Urinary bladder (tissue), 4 donors: ENCODE results near the gene RDX. TPM values are rescaled to one million over a fixed set of nuclear protein-coding genes. Genes with fewer than 3 reads are reported as not detected.
A peak's percentile ranks its signal among the peaks of the same experiment; 100 is the strongest.
"Not testable (repeated sequence)": the region's sequence is repeated elsewhere in the genome, so short reads cannot be mapped to it uniquely, and the experiment has no call there.

Source experiments
- DNase-seq: peaks from one replicate; pipeline ENCODE4 v3.0.0-alpha.2; 2015; ENCODE audit errors: extremely low spot score
- H3K27ac ChIP-seq: one replicate; pipeline ENCODE4 v1.5.1; 2013; ENCODE audit warnings: low read depth, mild to moderate bottlenecking, moderate library complexity
- H3K36me3 ChIP-seq: one replicate; pipeline ENCODE4 v1.6.1; 2013; ENCODE audit warnings: mild to moderate bottlenecking, moderate library complexity; ENCODE audit not compliant: insufficient read depth
- H3K4me1 ChIP-seq: one replicate; pipeline ENCODE4 v1.6.1; 2013; ENCODE audit warnings: mild to moderate bottlenecking, moderate library complexity; ENCODE audit not compliant: insufficient read depth
- H3K4me3 ChIP-seq: one replicate; pipeline ENCODE4 v1.5.1; 2013; ENCODE audit warnings: low read depth, low read length
- WGBS: extraction: QIAGEN DNeasy Blood & Tissue Kit; methylation state at CpG from one replicate; pipeline ENCODE4 v1.1.7; 2013; 5-methylcytosine and 5-hydroxymethylcytosine counted together
- polyA plus RNA-seq: library from polyadenylated mRNA; stranded (reverse); fragments of 200-250 nt; gene quantifications from one replicate; pipeline ENCODE4 v1.2.3, GENCODE V29; 2013
- total RNA-seq: library from RNA; depleted of rRNA; stranded (reverse); fragments of >200 nt; gene quantifications from one replicate; pipeline ENCODE4 v1.2.3, GENCODE V29; 2014
- donor health status: healthy with polysubstance abuse.
- donor health status: healthy.

The RDX gene
- total and polyA plus RNA-seq, 2 donors = 49.9 to 122 TPM

DNA sequence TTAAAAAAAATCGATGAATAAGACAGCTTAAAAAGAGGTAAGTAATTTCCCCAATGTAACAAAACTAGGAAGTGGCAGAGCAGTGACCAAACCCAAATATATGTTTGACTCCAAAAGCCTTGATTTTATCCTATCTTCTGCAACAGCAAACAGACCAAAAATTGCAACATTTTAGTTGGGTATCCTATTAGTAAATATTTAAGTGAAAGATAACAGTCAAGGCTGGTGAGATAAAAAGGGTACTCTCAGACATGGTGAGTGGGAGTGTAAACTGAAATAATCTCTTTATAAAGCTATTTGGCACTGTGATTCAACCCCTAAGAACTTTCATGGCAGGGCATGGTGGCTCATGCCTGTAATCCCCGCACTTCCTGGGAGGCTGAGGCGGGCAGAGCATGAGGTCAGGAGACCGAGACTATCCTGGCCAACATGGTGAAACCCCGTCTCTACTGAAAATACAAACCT, 1.9 kb upstream of the RDX start:
- no peaks in the 10 kb centered on the region for H3K36me3 ChIP-seq
- no peak overlapping the region for H3K4me3 ChIP-seq
- DNase-seq = no peak
- H3K27ac ChIP-seq = no peak overlapping the region
- 82% methylated on average over 5 of the region's 5 CpGs for WGBS
- no peaks in the 10 kb centered on the region for H3K4me1 ChIP-seq

DNA sequence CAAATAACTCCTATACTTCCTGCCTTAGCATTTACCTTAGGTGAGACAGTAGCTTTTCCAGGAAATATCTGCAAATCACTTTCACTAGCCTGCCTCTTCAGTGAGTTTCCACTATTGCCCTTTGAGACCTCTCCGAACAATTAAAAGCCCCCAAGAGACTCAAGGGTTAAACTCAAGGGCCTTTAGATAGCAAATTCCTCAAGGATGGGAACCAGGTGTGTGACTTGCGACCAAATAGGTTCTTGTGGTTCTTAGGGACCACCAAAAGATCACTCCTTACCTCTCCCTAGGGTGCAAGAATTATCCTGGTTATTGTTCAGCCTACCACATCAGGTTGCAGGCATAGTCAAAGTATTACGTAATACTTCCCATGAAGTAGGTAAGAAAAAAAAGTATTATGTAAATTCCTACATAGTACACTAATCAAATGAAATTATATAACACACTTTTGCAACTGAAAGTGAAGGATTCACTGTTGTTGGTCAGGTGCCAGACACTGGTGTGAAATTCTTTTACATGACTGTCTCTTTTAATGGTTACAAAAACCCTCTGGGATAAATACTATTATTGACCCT, 1.4 kb upstream of the RDX start:
- DNase-seq = no peak
- no peaks in the 10 kb centered on the region for H3K36me3 ChIP-seq
- no peak overlapping the region for H3K4me3 ChIP-seq
- WGBS = 87% methylated on average over 3 of the region's 3 CpGs
- no peaks in the 10 kb centered on the region for H3K4me1 ChIP-seq
- no peak overlapping the region for H3K27ac ChIP-seq

DNA sequence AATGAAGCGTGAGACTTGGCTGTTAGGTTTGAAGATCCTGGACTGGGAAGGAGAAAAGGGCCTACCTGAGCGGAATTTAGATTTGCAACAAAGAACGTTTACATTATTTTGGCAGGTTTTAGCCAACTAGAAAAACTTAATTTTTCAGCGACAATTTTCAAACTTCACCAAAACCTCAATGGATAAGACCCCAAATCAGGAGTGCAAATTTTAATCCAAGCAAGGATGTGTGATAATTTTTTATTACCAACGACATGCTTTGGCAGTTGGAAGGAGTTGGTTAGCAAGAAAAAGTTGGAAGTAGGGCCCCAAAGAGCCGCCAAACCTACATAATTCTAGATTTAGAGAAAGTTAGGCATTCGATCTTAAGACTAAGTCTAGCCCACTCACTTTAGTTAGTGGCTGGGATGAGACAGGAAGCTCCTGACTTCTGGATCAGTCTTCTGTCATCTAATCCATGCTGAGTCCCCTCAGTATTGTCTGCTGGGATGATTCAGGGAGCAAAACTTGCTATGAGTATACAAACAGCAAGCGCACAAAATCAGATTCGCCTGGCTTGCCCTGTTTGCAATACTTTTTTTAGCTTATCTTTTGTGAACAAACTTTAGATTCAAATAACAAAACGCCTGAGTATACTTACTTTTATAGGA, 787 bp upstream of the RDX start:
- H3K27ac ChIP-seq = peak overlapping the region; percentile 63
- WGBS = 43% methylated on average over 10 of the region's 10 CpGs

DNA sequence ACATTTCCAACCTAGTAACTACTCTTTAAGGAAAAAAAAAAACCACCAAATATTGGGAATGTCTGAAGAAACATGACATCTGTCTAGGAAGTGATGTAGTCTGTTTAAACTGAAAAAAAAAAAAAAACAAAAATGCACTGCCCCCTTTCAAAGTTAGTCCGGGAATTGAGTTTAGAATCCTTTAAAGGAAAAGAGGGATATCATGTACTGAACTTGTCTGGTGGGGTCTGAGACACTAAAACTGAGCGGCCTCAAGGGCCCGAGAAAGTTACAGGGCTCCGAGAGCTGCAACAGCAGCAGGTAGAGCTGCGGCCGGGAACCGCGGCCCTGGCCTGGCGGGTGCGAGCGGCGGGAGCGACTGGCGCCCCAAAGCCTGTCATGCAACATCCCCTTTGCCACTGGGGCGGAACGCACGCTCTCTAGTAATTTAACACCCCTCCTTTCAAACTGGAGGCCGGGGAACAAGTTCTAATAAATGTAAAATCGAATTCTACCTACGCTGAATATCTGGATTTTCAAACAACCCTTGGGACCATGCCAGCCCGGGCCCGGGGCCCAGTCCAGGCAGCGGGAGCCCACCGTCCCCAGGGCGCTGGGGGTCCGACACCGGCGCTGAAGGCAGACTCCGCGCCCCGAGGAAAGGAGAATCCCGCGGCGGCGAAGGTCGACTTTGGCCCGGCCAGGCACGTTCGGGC, 736 bp downstream of the RDX start:
- no peaks in the 10 kb centered on the region for H3K4me1 ChIP-seq
- under 1% methylated on average over 39 of the region's 39 CpGs for WGBS
- peak overlapping the region; percentile 96 for H3K4me3 ChIP-seq
- H3K27ac ChIP-seq = peak overlapping the region; percentile 97
- DNase-seq = no peak
- H3K36me3 ChIP-seq = no peaks in the 10 kb centered on the region

More for the DNA sequence above, 787 bp upstream of the RDX start:
- Histone ChIP-seq H3K4me1 (no peaks in the 10 kb centered on the region), H3K4me3 (peak overlapping the region; percentile 96), H3K36me3 (no peaks in the 10 kb centered on the region)
- DNase-seq = no peak

DNA sequence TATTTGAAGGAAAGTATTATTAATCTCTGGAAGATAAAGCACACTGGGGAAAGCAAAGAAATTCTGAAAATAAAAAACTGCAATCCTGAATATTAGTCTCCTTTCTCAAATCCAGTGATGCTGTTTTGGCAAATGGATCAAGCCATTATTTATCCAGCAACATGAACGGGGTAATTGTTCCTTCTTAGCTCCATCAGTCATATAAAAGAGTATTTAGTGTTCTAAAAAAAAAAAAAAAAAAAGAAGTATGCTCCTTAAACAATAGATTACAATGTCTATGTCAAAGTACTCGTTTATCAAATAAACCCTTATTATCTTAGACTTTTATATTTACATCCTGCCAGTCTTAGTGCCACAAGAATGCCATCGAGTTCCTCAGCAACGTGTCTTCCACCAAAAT, 1.3 kb downstream of the RDX start:
- no peaks in the 10 kb centered on the region for H3K4me1 ChIP-seq
- WGBS = 8% methylated on average over 4 of the region's 4 CpGs
- H3K4me3 ChIP-seq = peak overlapping the region; percentile 96
- no peaks in the 10 kb centered on the region for H3K36me3 ChIP-seq
- DNase-seq = no peak
- no peak overlapping the region for H3K27ac ChIP-seq

DNA sequence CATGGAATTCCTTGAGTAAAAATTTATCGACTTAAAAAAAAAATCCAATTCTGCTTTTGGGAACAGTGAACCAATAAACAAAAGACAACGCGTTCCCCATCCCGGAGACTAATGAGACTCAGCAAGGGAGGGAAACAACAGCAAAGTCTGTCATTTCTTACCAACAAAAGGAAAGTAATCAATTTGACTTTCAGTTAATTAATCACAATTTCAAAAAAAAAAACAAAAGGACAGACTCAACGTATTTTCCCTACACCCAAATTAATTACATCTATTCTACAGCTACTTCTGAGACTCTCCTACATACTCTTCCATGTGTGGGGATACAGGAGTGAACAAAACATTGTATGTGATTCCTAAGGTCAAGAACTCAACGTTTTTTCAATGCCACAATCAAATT, 1.9 kb downstream of the RDX start:
- H3K4me3 ChIP-seq = no peak overlapping the region
- DNase-seq = no peak
- H3K36me3 ChIP-seq = no peaks in the 10 kb centered on the region
- H3K27ac ChIP-seq = no peak overlapping the region
- 40% methylated on average over 6 of the region's 6 CpGs for WGBS
- no peaks in the 10 kb centered on the region for H3K4me1 ChIP-seq

DNA sequence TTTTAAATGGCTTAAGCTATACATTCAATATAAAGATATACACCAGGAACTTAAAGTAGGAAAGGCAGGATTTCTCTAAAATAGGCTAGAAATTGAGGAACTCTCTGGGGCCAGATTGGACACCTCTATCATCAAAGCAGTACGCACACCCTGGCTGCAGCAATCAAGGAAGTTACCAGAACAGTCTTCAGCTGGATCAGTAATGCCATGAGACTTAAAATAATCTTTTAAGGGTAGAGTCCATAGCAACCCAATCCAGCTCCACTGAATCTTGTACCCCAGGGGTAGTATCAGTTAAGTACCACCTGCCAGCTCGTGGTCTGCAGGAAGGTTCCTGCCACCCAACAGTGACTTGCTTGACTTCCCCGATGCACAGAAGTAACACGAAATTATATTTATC, 3.0 kb downstream of the RDX start:
- Histone ChIP-seq H3K4me3 (no peak overlapping the region), H3K36me3 (no peaks in the 10 kb centered on the region), H3K4me1 (no peaks in the 10 kb centered on the region), H3K27ac (no peak overlapping the region)
- no peak for DNase-seq
- 76% methylated on average over 4 of the region's 4 CpGs for WGBS

DNA sequence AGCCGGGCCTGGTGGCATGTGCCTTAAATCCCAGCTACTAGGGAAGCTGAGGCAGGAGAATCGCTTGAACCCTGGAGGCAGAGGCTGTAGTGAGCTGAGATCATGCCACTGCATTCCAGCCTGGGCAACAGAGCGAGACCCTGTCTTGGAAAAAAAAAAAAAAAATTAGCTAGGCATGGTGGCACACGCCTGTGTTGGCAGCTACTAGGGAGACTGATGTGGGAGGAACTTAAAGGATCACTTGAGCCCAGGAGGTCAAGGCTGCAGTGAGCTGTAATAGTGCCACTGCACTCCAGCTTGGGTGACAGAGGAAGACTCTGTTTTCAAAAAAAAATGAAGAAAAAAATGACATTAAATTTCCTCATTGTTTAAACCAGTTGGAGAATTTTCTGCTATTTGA, 4.3 kb downstream of the RDX start:
- not testable (repeated sequence) for H3K4me1 ChIP-seq, H3K36me3 ChIP-seq, H3K4me3 ChIP-seq, H3K27ac ChIP-seq, DNase-seq
- WGBS = 92% methylated on average over 4 of the region's 4 CpGs

DNA sequence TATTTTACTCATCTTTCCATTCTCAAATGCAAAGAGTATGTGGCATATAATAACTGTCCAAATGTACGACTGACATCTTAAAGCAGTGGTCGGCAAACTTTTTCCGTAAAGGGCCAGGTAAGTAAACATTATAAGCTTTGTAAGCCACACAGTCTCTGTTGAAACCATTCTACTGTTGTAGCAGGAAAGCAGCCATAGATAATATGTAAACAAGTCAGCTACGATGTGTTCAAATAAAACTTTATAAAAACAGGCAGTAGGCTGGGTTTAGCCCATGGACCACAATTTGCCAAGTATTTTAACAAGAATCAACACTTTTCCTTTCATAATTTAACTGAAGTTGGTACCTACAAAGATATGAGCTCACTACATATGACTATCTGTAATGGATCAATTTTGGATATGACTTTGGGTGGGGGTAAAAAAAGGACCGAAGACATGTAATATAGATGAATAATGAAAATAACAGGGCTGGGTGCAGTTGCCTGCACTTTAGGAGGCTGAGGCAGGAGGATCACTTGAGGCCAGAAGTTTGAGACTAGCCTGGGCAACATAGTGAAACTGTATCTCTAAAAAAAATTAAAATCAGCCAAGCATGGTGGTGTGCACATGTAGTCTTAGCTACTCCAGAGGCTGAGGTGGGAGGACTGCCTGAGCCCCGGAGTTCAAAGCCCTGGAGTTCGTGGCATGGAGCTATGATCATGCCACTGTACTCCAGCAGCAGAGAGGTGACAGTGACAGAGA, 5.7 kb downstream of the RDX start:
- WGBS = 93% methylated on average over 7 of the region's 7 CpGs
- peaks cover 2% of the 10 kb centered on the region for H3K4me1 ChIP-seq

DNA sequence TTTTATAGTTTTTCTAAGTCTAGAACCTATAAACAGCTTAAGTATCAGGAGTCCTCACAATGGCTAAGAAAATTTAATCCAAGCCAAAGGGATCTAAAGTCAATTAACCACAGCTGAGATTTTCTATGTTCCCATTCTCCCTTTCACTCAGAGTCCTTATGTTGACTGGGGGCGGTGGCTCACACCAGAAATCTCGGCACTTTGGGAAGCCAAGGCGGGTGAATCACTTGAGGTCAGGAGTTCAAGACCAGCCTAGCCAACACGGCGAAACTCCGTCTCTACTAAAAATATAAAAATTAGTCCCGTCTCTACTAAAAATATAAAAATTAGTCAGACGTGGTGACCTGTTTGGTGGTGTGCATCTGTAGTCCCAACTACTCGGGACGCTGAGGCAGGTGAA, 6.9 kb downstream of the RDX start:
- H3K4me1 ChIP-seq = peaks cover 2% of the 10 kb centered on the region
- WGBS = 85% methylated on average over 10 of the region's 10 CpGs
- no peak overlapping the region for H3K4me3 ChIP-seq
- DNase-seq = no peak
- no peak overlapping the region for H3K27ac ChIP-seq
- H3K36me3 ChIP-seq = no peaks in the 10 kb centered on the region

More for the DNA sequence above, 5.7 kb downstream of the RDX start:
- Histone ChIP-seq H3K36me3 (no peaks in the 10 kb centered on the region), H3K27ac (no peak overlapping the region), H3K4me3 (no peak overlapping the region)
- DNase-seq = no peak

DNA sequence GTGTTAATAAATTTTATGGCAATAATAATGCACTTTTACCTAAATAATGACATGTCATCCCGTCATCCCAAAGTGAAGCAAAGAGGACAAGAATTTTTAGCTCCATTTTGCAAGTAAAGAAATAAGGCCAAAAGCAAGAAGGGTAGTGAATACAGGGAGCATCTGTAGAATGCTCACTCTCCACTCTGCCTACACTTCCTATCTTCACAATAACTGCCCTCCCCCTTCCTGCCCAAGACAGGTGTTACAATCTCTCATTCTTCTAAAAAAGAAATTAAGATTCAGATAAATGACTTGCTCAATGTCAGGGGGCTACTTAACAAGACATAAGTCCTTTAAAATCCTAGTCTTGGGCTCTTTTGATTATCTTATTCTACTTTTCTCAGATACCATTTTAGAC, 8.9 kb downstream of the RDX start:
- Histone ChIP-seq H3K4me1 (peaks cover 2% of the 10 kb centered on the region), H3K36me3 (no peaks in the 10 kb centered on the region), H3K4me3 (no peak overlapping the region), H3K27ac (no peak overlapping the region)
- DNase-seq = no peak
- whole genome bisulfite sequencing = 85% methylated on average over 1 of the region's 1 CpG

DNA sequence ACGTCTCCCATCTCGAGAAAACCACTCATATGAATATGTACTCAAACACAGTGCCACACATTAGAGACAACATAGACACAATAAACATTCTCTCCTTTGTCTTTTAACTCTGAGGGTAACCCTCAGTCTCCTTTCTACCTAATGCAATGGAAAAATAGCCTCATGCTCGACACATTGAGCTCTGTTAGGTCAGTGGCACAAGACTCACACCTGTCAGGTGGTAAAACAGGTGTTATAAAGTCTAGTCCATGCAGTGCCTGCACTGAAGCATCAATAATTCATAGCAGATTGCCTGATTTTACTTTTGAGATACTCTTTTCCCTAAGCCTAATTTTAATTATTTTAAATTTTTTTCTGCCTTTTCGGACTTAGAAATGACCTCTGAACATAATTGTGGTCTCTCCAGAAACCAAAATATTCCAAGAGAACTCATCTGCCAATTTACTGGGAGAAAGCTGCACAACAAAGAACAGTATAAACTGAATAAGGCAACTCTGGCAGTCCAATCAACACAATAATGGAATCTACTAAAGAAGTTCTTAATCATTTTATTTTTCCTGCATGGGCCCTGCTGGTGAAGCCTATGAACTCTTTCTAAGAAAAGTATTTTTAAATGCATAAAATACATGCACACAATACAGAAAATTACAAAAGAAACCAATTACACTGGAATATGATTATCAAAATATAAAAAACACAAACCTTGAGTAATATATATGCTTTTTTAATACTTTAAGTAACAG, 9.9 kb downstream of the RDX start:
- Histone ChIP-seq H3K4me1 (peaks cover 2% of the 10 kb centered on the region), H3K27ac (no peak overlapping the region), H3K4me3 (no peak overlapping the region), H3K36me3 (no peaks in the 10 kb centered on the region)
- 66% methylated on average over 4 of the region's 4 CpGs for WGBS
- DNase-seq = no peak

DNA sequence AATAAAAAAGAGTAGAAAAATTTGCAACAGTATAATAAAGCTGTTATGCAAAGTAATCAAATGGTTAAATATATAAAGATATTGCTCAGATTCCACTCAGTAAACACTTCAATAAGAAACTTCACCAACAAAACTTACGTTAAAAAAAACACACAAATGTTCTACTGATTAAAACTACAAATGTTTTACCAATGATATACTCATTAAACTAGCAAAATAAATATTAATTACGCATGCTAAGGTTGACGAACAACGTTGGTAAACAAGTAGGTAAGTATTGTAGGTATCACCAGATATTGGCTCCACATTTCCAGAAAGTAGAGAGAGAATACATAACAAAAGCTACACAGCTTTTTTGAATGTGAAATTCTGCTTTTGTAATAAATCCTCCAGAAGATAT, 12.6 kb downstream of the RDX start:
- no peak overlapping the region for H3K27ac ChIP-seq
- WGBS = 68% methylated on average over 4 of the region's 4 CpGs
- DNase-seq = no peak
- H3K36me3 ChIP-seq = no peaks in the 10 kb centered on the region
- peaks cover 2% of the 10 kb centered on the region for H3K4me1 ChIP-seq
- H3K4me3 ChIP-seq = no peak overlapping the region
